GM19351 (cell line): ENCODE data around the gene CTXN1.
"Not testable (repeated sequence)": the region's sequence is repeated elsewhere in the genome, so short reads cannot be mapped to it uniquely, and the experiment has no call there.

ENCODE experiments used
- ATAC-seq: cut with Tn5 transposase; IDR thresholded peaks from one replicate; pipeline ENCODE4 v1.9.1; 2021; ENCODE audit warnings: mild to moderate bottlenecking, moderate library complexity; ENCODE audit not compliant: unreplicated experiment

Gene CTXN1

GRCh38 chr19:7926021-7926726 is at the start of gene CTXN1:
TSS of gene CTXN1 (minus strand) at chr19:7926135. CDS start at chr19:7925538, 597 bp downstream.
- no peak for ATAC-seq

- no peak for ATAC-seq
These were observed 49.1 kb upstream of the CTXN1 start for GRCh38 chr19:7975037-7975436.

- ATAC-seq = no peak
These were observed 47.9 kb upstream of the CTXN1 start for GRCh38 chr19:7973883-7974282.

- ATAC-seq = no peak
These were observed 45.9 kb upstream of the CTXN1 start for GRCh38 chr19:7971553-7972520.

- no peak for ATAC-seq
These were observed 44.9 kb upstream of the CTXN1 start for GRCh38 chr19:7970716-7971448.

- ATAC-seq = no peak
These were observed 43.6 kb upstream of the CTXN1 start for GRCh38 chr19:7969555-7969939.

GRCh38 chr19:7968796-7969554 is 43.0 kb upstream of the CTXN1 start:
- ATAC-seq = no peak

GRCh38 chr19:7968008-7968795 is 42.3 kb upstream of the CTXN1 start:
- ATAC-seq = no peak

GRCh38 chr19:7965921-7966665 is 40.2 kb upstream of the CTXN1 start:
- no peak for ATAC-seq

GRCh38 chr19:7965259-7965841 is 39.4 kb upstream of the CTXN1 start:
- no peak for ATAC-seq

- ATAC-seq = no peak
These were observed 37.6 kb upstream of the CTXN1 start for GRCh38 chr19:7963566-7963965.

GRCh38 chr19:7962644-7963268 is 36.8 kb upstream of the CTXN1 start:
- no peak for ATAC-seq

- no peak for ATAC-seq
These were observed 36.1 kb upstream of the CTXN1 start for GRCh38 chr19:7961920-7962626.

- ATAC-seq = not testable (repeated sequence)
These were observed 35.1 kb upstream of the CTXN1 start for GRCh38 chr19:7961082-7961481.

GRCh38 chr19:7959211-7959610 is 33.3 kb upstream of the CTXN1 start:
- no peak for ATAC-seq

GRCh38 chr19:7955696-7956095 is 29.8 kb upstream of the CTXN1 start:
- ATAC-seq = no peak

GRCh38 chr19:7953576-7953975 is 27.6 kb upstream of the CTXN1 start:
- ATAC-seq = no peak

- no peak for ATAC-seq
These were observed 27.1 kb upstream of the CTXN1 start for GRCh38 chr19:7953060-7953459.
